HuH-7.5 (cell line): ENCODE data around the gene RAPSN.

Experiments
- DNase-seq: peaks from one replicate; pipeline ENCODE4 v3.0.0; 2011; ENCODE audit warnings: low spot score

RAPSN gene

GRCh38 chr11:47448566-47449427 lies at the start of gene RAPSN:
RAPSN (minus strand) TSS chr11:47449136; CDS start chr11:47448964, 172 bp downstream.
- no peak for DNase-seq

DNA sequence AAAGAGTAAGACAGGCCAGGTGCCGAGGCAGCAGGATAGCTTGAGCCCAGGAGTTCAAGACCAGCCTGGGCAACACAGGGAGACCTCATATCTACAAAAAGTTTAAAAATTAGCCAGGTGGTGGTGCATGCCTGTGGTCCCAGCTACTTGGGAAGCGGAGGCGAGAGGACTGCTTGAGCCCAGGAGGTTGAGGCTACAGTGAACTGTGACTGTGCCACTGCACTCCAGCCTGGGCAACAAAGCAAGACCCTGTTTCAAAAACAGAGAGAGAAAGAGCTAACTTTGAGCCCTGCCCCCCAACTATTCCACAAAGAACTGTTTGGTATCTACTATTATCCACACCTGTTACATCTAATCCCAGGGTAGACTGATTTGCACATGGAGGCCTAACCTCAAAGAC lies 49.2 kb upstream of the RAPSN start:
- DNase-seq: no peak

DNA sequence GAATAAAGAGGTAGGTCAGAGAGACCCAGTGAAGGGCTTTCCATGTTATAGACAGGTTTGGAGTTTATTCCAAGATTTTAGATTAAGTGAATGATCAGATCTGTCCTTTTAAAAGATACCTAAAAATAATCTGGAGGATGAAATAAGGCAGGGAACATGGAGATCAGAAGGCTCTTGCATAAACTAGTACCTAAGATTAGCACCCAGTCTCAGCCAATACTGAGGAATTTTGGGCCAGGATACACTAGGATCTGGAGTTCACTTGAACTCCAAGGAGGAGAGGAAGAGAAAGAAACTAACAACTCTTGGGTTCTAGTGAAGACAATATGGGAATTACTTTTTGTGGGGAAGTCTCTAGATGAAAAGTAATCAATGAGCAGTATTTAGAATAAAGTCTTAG lies 47.9 kb upstream of the RAPSN start:
- DNase-seq: no peak

DNA sequence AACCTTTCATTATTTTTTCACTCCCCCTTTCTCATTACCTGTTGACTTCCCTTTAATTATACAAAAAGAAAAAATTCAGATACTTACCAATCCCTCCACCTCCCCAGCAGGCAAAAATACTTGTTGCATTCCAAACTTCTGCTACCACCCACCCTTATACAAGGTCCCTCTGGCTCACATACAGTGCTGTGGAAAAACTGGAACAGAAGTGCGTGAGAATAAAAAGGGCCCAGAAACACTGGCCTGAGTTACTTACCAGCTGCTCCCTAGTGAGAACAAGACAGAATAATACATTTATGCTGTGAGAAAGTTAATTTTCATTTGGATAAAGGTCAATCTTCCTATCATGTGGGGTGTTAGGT lies 46.9 kb upstream of the RAPSN start:
- DNase-seq: no peak

DNA sequence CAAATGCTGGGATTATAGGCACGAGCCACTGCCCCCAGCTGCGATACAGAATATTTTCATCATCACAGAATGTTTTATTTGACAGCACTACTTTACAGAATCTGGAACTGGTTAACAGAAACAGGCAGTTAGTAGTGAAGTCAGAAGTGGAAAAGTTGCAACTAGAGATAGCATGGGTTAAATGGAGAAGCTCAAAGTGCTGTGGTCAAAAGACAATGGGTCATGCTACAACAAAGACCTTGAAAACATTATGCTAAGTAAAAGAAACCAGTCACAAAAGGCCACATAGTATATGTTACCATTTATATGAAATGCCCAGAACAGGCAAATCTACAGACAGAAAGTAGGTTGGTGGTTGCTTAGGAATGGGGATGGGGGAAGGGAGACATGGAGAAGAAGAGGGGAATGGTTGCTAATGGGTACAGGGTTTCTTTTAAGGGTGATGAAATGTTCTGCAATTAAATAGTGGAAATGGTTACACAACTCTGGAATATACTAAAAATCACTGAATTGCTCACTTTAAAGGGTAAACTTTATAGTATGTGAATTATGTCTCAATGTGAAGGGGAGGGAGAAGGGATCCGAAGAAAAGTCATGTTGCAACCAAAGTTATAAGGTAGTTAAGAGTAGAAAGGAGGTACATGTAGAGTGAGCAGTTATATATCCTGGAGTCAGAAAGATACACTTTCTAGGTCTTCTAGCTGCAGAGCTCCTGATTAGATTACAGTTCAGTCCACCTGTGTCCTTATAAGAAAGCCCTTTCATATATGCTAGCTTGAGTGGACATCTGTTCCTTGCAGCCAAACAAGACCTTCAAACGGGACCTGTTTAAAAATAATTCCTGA lies 46.3 kb upstream of the RAPSN start:
- no peak for DNase-seq

- DNase-seq: no peak
Observed at GRCh38 chr11:47489395-47489755, 40.4 kb upstream of the RAPSN start.

DNA sequence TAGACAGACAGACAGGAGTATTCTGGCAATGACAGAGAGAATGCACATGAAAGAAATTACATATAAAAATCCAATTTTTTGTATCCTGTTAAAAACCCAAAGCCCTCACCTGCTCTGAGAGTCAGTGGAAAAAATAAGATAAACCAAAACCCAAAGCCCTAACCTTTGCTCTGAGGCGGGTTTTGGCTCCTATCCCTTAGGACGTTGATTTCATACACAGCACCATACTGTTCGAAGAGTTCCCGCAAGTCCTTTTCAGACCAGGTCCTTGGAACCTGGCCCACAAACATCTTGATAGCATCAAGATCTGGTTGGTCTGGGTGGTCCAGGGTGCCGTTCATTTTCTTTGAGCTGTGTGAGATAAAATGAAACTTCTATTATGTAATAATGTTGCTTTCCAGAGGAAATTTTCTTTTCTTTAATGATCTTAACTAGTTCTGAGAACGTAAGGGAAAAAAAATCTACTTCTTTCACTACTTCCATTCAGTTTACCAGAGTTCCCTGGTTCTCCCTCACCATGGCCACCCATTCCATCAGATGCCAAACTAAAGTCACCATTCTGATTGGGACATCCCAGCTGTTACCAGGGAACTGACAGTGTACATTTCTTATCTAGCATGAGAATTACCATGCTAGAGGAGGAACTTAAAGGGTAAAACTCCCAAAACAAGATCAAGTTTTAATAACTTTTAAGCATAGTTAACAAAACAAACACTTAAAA lies 39.9 kb upstream of the RAPSN start:
- no peak for DNase-seq

- no peak for DNase-seq
Observed at GRCh38 chr11:47488111-47488510, 39.2 kb upstream of the RAPSN start.

DNA sequence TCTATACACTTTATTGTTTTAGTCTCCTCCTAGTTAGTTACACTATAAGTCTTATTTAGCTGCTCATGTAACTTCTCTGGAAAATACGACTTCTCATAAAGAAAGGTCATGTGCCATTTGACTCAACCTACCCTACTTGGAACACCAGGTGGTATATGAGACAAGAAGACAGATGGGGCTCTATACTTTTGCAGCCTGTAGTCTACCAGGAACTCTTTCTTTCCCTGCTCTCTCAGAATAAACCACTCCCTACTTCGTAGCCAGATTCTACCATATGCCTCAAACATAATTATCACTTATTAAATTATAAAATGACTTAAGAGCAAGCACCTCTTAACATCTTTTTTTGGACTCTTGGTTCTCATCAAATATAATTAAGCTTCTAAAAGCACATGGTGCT lies 38.5 kb upstream of the RAPSN start:
- DNase-seq: no peak

- DNase-seq: no peak
Observed at GRCh38 chr11:47485107-47485506, 36.2 kb upstream of the RAPSN start.

DNA sequence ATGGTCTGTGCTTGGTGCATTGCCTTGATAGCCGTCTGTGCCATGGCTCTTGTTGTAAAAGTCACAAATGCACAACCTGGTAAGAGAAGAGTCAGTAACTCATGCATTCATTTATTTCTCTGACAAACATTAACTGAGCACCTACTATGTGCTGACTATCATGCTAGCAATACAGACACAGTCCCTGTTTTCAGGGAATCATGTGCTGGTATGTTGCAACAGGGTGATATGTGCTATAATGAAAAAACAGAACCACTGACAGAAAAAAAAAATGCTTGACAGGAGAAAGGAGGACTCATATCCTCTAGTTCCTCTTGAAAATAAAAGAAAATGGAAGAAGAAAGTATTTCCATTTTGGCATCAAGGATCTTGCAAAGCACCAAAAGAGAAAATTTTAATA lies 34.5 kb upstream of the RAPSN start:
- DNase-seq: no peak

DNA sequence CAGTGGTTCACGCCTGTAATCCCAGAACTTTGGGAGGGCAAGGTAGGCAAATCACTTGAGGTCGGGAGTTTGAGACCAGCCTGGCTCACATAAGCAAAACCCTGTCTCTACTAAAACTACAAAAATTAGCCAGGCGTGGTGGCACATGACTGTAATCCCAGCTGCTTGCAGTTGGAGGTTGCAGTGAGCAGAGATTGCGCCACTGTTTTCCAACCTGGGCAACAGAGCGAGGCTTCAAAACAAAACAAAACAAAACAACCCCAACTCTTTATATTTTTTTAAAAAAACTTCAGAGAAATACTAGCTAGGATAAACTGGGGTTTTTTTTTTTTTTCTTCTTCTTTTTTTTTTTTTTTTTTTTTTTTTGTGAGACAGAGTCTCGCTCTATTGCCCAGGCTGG lies 31.8 kb upstream of the RAPSN start:
- no peak for DNase-seq

GRCh38 chr11:47478651-47479329 lies 29.9 kb upstream of the RAPSN start:
- no peak for DNase-seq

GRCh38 chr11:47477753-47478152 lies 28.8 kb upstream of the RAPSN start:
- no peak for DNase-seq

- DNase-seq: no peak
Observed at GRCh38 chr11:47477323-47477722, 28.4 kb upstream of the RAPSN start.

- DNase-seq: no peak
Observed at GRCh38 chr11:47470671-47471070, 21.7 kb upstream of the RAPSN start.

DNA sequence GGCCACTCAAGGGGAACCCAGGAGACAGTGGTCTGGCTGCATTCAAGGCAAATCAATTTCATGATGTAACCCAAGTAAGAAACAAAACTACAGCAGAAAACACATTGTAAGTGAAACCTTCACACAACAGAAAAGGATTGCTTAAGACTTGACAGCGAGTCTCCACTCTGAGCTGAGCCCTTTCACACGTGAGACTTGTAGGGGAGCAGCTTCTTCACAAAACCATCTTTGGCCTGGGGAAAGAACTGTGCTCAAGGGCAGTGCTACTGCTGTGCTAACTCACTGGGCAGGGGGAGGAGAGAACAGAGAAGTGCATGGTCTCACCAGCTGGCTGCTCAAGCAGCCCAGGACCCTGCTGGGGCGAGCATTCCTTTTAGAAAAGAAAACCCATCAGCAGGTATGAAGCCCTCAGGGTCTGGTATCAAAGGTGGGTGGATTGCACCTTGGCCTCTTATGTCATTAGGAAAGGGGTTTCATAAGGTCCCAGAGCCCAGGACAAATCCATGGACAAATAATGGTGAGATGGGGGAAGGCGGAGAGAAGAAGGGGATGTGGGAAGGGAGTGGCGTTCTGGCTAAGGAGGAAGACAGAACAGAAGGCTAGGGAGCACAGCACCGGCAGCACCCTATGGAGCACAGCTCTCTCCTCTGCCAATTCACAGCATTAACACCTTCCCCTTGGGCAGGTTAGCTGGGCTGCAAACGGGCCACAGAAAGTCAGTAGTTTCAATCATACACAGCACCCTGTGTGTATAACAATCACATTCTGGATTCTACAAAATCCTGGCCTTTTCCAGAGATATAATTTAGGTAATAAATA lies 20.6 kb upstream of the RAPSN start:
- no peak for DNase-seq

DNA sequence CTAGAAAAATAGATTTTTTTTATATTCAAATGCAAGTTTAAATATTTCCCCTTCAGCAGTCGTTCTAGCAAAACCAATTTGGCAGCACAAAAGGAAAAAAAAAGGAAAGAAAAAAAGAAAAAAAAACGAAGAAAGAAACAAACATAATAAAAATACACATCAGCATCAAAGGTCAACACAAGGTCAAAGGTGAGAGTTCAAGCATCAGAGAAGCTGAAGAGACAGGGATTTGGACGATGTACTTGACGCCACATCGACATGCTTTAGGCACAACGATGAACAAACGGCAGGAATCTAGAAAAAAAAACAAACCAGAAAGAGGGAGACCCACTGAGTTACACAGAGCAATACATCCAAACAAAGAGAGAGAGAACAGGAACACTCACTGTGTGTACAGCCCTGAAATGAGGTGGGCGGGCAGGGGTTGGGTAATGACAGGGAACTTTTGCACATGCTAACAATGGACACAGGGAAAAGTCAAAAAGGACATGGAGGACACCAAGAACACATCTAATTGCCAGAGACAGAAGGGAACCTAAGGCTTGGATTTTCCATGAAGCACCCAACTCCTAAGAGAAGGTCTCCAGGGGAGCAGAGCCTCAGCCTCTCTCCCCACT lies 19.8 kb upstream of the RAPSN start:
- DNase-seq: no peak

DNA sequence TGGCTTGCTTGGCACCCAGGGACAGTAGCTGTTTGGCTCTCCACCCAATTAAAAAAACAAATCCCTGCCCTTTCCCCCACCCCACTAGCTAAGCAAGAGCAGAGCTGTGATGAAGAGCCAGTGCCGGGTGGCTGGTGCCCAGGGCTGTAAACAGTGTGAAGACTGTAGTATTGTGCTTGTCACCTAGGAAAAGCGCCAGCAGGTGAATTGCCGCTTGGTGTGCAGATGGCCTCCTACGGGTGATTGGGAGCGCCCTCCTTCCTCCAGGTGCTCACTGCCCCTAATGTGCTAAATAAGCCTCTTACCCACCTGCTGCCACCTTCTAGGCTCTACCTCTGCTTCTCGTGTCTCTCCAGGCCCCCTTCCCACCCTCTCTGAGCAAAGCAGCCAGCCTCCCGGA lies 18.4 kb upstream of the RAPSN start:
- no peak for DNase-seq

GRCh38 chr11:47466701-47467250 lies 17.8 kb upstream of the RAPSN start:
- no peak for DNase-seq

DNA sequence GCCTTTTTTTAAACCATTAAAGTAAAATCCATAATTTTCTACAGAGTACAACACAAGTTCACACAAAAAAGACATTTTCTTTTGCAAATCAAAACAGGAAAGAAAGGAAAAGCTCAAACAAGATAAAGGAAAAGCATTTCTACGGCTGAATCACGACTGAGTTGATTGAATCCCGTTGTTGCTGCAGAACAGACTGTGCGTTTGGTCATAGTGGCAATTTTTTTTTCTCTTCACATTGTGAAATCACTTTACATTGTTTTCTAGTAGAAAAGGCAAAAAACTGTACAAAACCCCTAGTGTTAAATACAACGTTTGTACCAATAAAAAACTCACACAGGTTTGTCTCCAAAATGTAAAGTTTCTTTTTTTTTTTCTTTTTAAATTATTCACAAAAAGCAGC lies 17.3 kb upstream of the RAPSN start:
- DNase-seq: no peak
